ENCODE results near the gene ZSCAN26.

DNA sequence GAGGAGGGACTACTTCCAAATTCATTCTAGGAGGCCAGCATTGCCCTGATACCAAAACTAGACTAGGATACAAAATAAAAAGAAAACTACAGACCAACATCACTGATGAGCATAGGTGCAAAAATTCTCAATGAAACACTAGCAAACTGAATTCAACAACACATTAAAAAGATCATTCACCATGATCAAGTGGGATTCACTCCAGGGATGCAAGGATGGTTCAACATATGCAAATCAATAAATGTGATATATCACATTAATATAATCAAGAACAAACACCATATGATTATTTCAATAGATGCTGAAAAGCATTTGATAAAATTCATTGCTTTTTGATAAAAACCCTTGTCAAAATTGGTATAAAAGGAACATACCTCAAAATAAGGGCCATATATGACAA, 24.6 kb downstream of the ZSCAN26 start:
- no peak for TF ChIP-seq POLR2A (IDR thresholded peaks at IDR 0.05)
- TF ChIP-seq, protein P1, sequence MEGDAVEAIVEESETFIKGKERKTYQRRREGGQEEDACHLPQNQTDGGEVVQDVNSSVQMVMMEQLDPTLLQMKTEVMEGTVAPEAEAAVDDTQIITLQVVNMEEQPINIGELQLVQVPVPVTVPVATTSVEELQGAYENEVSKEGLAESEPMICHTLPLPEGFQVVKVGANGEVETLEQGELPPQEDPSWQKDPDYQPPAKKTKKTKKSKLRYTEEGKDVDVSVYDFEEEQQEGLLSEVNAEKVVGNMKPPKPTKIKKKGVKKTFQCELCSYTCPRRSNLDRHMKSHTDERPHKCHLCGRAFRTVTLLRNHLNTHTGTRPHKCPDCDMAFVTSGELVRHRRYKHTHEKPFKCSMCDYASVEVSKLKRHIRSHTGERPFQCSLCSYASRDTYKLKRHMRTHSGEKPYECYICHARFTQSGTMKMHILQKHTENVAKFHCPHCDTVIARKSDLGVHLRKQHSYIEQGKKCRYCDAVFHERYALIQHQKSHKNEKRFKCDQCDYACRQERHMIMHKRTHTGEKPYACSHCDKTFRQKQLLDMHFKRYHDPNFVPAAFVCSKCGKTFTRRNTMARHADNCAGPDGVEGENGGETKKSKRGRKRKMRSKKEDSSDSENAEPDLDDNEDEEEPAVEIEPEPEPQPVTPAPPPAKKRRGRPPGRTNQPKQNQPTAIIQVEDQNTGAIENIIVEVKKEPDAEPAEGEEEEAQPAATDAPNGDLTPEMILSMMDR (IDR thresholded peaks at IDR 0.05) = no peak

Data from body of pancreas (tissue), 4 donors.